H1 (cell line): ENCODE measurements around the gene RPS3. TPM values are rescaled to one million over a fixed set of nuclear protein-coding genes. Genes with fewer than 3 reads are reported as not detected.

Experiments used
- CTCF ChIA-PET: fragments of 300-600 bp; sonication (Branson Sonifier 250); formaldehyde crosslinking; loops from one replicate; lab custom pipeline; 2021; ENCODE audit not compliant: partially characterized antibody; lab: Charles Lee
- POLR2A ChIA-PET: fragments of 300-600 bp; sonication (Branson Sonifier 250); formaldehyde crosslinking; loops from one replicate; lab custom pipeline; 2021; ENCODE audit warnings: inconsistent platforms; ENCODE audit not compliant: partially characterized antibody; lab: Charles Lee
- DNase-seq, 2 experiments: peaks; one replicate each; pipeline versions ENCODE4 v3.0.0 to v3.0.0-alpha.2; 2010 to 2022; ENCODE audit warnings: low spot score in 2 of 2, low read depth in 1 of 2, mixed read lengths in 1 of 2
- FAIRE-seq: peaks from 2 replicates; lab custom pipeline; 2011; peaks lifted over from hg19 to GRCh38; lab: Jason Lieb, UNC
- H2AFZ ChIP-seq: 2 replicates; pipeline ENCODE4 v1.8.1; 2012; ENCODE audit warnings: low read length, inconsistent platforms
- H2AK5ac ChIP-seq: 2 replicates; pipeline ENCODE4 v1.6.1; 2013; ENCODE audit warnings: low read depth, low read length
- H2BK120ac ChIP-seq: replicated peaks from 2 replicates; pipeline ENCODE3; 2013; ENCODE audit warnings: low read depth, low read length, inconsistent platforms
- H2BK12ac ChIP-seq: 2 replicates; pipeline ENCODE4 v1.6.1; 2013; ENCODE audit warnings: low read depth, low read length
- H2BK15ac ChIP-seq: 2 replicates; pipeline ENCODE4 v1.6.1; 2013; ENCODE audit warnings: low read length
- H2BK20ac ChIP-seq: 2 replicates; pipeline ENCODE4 v1.6.1; 2013; ENCODE audit warnings: low read length
- H2BK5ac ChIP-seq: 2 replicates; pipeline ENCODE4 v1.6.1; 2013; ENCODE audit warnings: low read depth, low read length
- H3K14ac ChIP-seq: 2 replicates; pipeline ENCODE4 v1.6.1; 2013; ENCODE audit warnings: inconsistent platforms; ENCODE audit not compliant: insufficient read length
- H3K18ac ChIP-seq: 2 replicates; pipeline ENCODE4 v1.6.1; 2013; ENCODE audit warnings: low read length; ENCODE audit errors: extremely low read depth
- H3K23ac ChIP-seq: 2 replicates; pipeline ENCODE4 v1.6.1; 2013; ENCODE audit warnings: inconsistent platforms; ENCODE audit not compliant: insufficient read length
- H3K23me2 ChIP-seq: 2 replicates; pipeline ENCODE4 v1.6.1; 2013; ENCODE audit warnings: low read depth, low read length
- H3K27ac ChIP-seq: 2 replicates; pipeline ENCODE4 v1.6.1; 2011; ENCODE audit warnings: low read depth, low read length, inconsistent platforms
- H3K27me3 ChIP-seq, 4 experiments: replicated peaks in 1 of 4; 1 replicate in 1 of 4; 2 replicates in 3 of 4; pipeline versions ENCODE4 v1.6.1 to v1.8.1; 2011 to 2013; ENCODE audit warnings: low read length in 3 of 4, mild to moderate bottlenecking in 3 of 4, inconsistent platforms in 2 of 4, mixed read lengths in 2 of 4, moderate library complexity in 1 of 4; ENCODE audit not compliant: control insufficient read depth in 3 of 4, insufficient read depth in 3 of 4; ENCODE audit errors: extremely low read depth in 1 of 4
- H3K36me3 ChIP-seq, 4 experiments: 2 replicates each; pipeline versions ENCODE4 v1.6.1 to v1.8.1; 2011 to 2013; ENCODE audit warnings: mild to moderate bottlenecking in 4 of 4, low read length in 3 of 4, moderate library complexity in 2 of 4, control low read depth in 1 of 4, inconsistent platforms in 1 of 4; ENCODE audit not compliant: insufficient read depth in 4 of 4, control insufficient read depth in 2 of 4
- H3K4ac ChIP-seq: replicated peaks from 2 replicates; pipeline ENCODE3; 2013; ENCODE audit warnings: low read length, low read depth, mixed read lengths, inconsistent platforms; ENCODE audit not compliant: insufficient read length
- H3K4me1 ChIP-seq, 4 experiments: replicated peaks in 1 of 4; 1 replicate in 1 of 4; 2 replicates in 3 of 4; pipeline versions ENCODE4 v1.6.1 to v1.8.1; 2011 to 2013; ENCODE audit warnings: low read length in 3 of 4, inconsistent platforms in 2 of 4, mixed read lengths in 1 of 4; ENCODE audit not compliant: insufficient read depth in 4 of 4, control insufficient read depth in 3 of 4
- H3K4me2 ChIP-seq, 2 experiments: 2 replicates each; pipeline versions ENCODE4 v1.6.1 to v1.8.1; 2011 to 2013; ENCODE audit warnings: low read depth in 2 of 2, low read length in 2 of 2, control low read depth in 1 of 2, inconsistent platforms in 1 of 2, mild to moderate bottlenecking in 1 of 2; ENCODE audit not compliant: insufficient read depth in 1 of 2
- H3K4me3 ChIP-seq, 4 experiments: fragments of 200-600, 300-600 bp in 1 of 4; sonication (generic), shearing (Covaris generic), sonication (Bioruptor Twin) in 1 of 4; 2 replicates each; pipeline versions ENCODE4 v1.5.1 to v1.8.1; 2011 to 2016; ENCODE audit warnings: low read length in 4 of 4, low read depth in 3 of 4, control low read depth in 2 of 4, inconsistent platforms in 2 of 4, mild to moderate bottlenecking in 2 of 4, mixed read lengths in 1 of 4, moderate library complexity in 1 of 4; ENCODE audit not compliant: insufficient read depth in 2 of 4; ENCODE audit errors: extremely low read depth in 1 of 4
- H3K56ac ChIP-seq: replicated peaks from 2 replicates; pipeline ENCODE3; 2013; ENCODE audit warnings: low read depth, mild to moderate bottlenecking, mixed read lengths, low read length, inconsistent platforms; ENCODE audit not compliant: insufficient read length
- H3K79me1 ChIP-seq: 2 replicates; pipeline ENCODE4 v1.6.1; 2013; ENCODE audit warnings: low read depth, low read length, control low read depth
- H3K79me2 ChIP-seq, 2 experiments: 2 replicates each; pipeline versions ENCODE4 v1.6.1 to v1.8.1; 2012 to 2013; ENCODE audit warnings: low read length in 2 of 2, mild to moderate bottlenecking in 2 of 2, inconsistent platforms in 1 of 2; ENCODE audit not compliant: insufficient read depth in 2 of 2, control insufficient read depth in 1 of 2
- H3K9ac ChIP-seq, 4 experiments: replicated peaks in 1 of 4; 1 replicate in 1 of 4; 2 replicates in 3 of 4; pipeline versions ENCODE4 v1.6.1 to v1.8.1; 2011 to 2013; ENCODE audit warnings: low read depth in 3 of 4, low read length in 3 of 4, control low read depth in 2 of 4, mild to moderate bottlenecking in 2 of 4, moderate library complexity in 2 of 4, inconsistent platforms in 1 of 4; ENCODE audit errors: extremely low read depth in 1 of 4
- H3K9me3 ChIP-seq, 2 experiments: 2 replicates each; pipeline versions ENCODE4 v1.6.1 to v1.8.1; 2012 to 2013; ENCODE audit warnings: mild to moderate bottlenecking in 2 of 2, moderate library complexity in 2 of 2, control low read depth in 1 of 2, inconsistent platforms in 1 of 2, low read depth in 1 of 2, low read length in 1 of 2, mixed read lengths in 1 of 2; ENCODE audit not compliant: insufficient read depth in 2 of 2
- H4K20me1 ChIP-seq, 2 experiments: replicated peaks in 1 of 2; 2 replicates each; pipeline versions ENCODE3 to v1.8.1; 2011 to 2013; ENCODE audit warnings: inconsistent platforms in 2 of 2, low read length in 2 of 2, mild to moderate bottlenecking in 1 of 2; ENCODE audit not compliant: insufficient read depth in 2 of 2, control insufficient read depth in 1 of 2
- H4K5ac ChIP-seq: 2 replicates; pipeline ENCODE4 v1.6.1; 2013; ENCODE audit warnings: low read length, low read depth, mixed read lengths, inconsistent platforms; ENCODE audit not compliant: insufficient read length
- H4K8ac ChIP-seq: 2 replicates; pipeline ENCODE4 v1.8.0; 2013; ENCODE audit warnings: mild to moderate bottlenecking, moderate library complexity, low read length, inconsistent platforms; ENCODE audit not compliant: insufficient read depth; ENCODE audit errors: extremely low read depth
- H4K91ac ChIP-seq: replicated peaks from 2 replicates; pipeline ENCODE3; 2013; ENCODE audit warnings: low read length, mixed read lengths, inconsistent platforms; ENCODE audit not compliant: insufficient read length
- POLR2A ChIP-seq, 2 experiments: IDR thresholded peaks; 1 replicate in 1 of 2; 2 replicates in 1 of 2; pipeline ENCODE4 v1.6.1; 2011; ENCODE audit warnings: low read depth in 2 of 2, low read length in 2 of 2, mild to moderate bottlenecking in 2 of 2; ENCODE audit errors: control extremely low read depth in 1 of 2
- POLR2AphosphoS5 ChIP-seq: IDR thresholded peaks from 2 replicates; pipeline ENCODE4 v1.6.1; 2011; ENCODE audit warnings: low read depth, low read length
- POU5F1 ChIP-seq: IDR thresholded peaks from 2 replicates; pipeline ENCODE4 v1.6.1; 2011; ENCODE audit warnings: low read depth, mild to moderate bottlenecking, low read length, moderate library complexity
- RFX5 ChIP-seq: IDR thresholded peaks from 2 replicates; pipeline ENCODE4 v1.6.1; 2011; ENCODE audit warnings: low read depth, low read length, improper control_type of control experiment, borderline replicate concordance
- SIRT6 ChIP-seq: IDR thresholded peaks from one replicate; pipeline ENCODE4 v1.7.1; 2012; ENCODE audit warnings: low read length, inconsistent platforms
- whole genome bisulfite sequencing, 2 experiments: shearing (Covaris generic) in 1 of 2; methylation state at CpG; one replicate each; pipeline versions ENCODE4 v1.1.6 to v1.1.7; 2013 to 2015; ENCODE audit warnings: low lambda C conversion rate in 2 of 2, mixed read lengths in 2 of 2, inconsistent platforms in 1 of 2, low coverage in 1 of 2, missing lambda C conversion rate in 1 of 2; ENCODE audit not compliant: insufficient replicate concordance in 2 of 2, insufficient coverage in 1 of 2, insufficient read length in 1 of 2; ENCODE audit errors: extremely low coverage in 1 of 2, missing lambda C conversion rate in 1 of 2; 5-methylcytosine and 5-hydroxymethylcytosine counted together
- polyA plus RNA-seq, 7 experiments: library from polyadenylated mRNA; depleted of rRNA in 3 of 7; stranded (reverse) in 5 of 7; unstranded in 2 of 7; fragments of >200 nt in 5 of 7; fragments of 200-250 nt in 2 of 7; gene quantifications; 1 replicate in 5 of 7; 2 replicates in 1 of 7; 4 replicates in 1 of 7; pipeline versions ENCODE4 v1.2.1 to v1.2.3, GENCODE V29; 2011 to 2013; ENCODE audit warnings: missing spikeins in 2 of 7, mixed read lengths in 2 of 7
- total RNA-seq: library from RNA; stranded (reverse); fragmentation: NEBNext Ultra II Directional; extraction: Animal tissue kit (Norgen Biotek cat#: 25700); gene quantifications from 2 replicates; pipeline ENCODE4 v1.2.1, GENCODE V29; 2021

RPS3 gene
- total and polyA plus RNA-seq, 2 of the 8 experiments (the other 6 are each of a cell fraction or from before 2014, with no cell fraction given), result 3,813 to 4,194 TPM

- Histone ChIP-seq H3K4me3 (no peak overlapping the region), H2BK20ac (no peak overlapping the region), H3K56ac (no peak overlapping the region), H4K8ac (no peak overlapping the region), H4K20me1 (peaks cover 34 to 46% of the 10 kb centered on the region in 2 experiments), H2AK5ac (no peak overlapping the region), H3K36me3 (peaks cover 49 to 89% (median 73%) of the 10 kb centered on the region in 4 experiments), H3K27me3 (no peaks in the 10 kb centered on the region), H3K4me1 (peaks cover 0 to 9% (median 3%) of the 10 kb centered on the region in 4 experiments; a peak in 6 of 7 replicates), H2BK15ac (no peak overlapping the region), H2BK5ac (no peak overlapping the region), H3K4ac (no peak overlapping the region), H4K91ac (no peak overlapping the region), H3K23ac (no peak overlapping the region), H3K14ac (no peak overlapping the region), H3K9me3 (no peaks in the 10 kb centered on the region), H3K79me1 (peaks cover 8% of the 10 kb centered on the region; the same call in 1 of the 2 replicates), H2BK120ac (no peak overlapping the region), H3K4me2 (no peak overlapping the region; a peak in 1 of 4 replicates), H3K18ac (no peak overlapping the region), H2BK12ac (no peak overlapping the region), H3K79me2 (peaks cover 29 to 74% of the 10 kb centered on the region in 2 experiments), H3K23me2 (peaks cover 7% of the 10 kb centered on the region), H4K5ac (no peak overlapping the region), H3K27ac (no peak overlapping the region), H3K9ac (peak overlapping the region in 1 of 4 experiments; percentile 44; a peak in 2 of 7 replicates), H2AFZ (no peak overlapping the region)
- CTCF ChIA-PET, result interaction anchor here (0.7 to 5.5 kb wide), 4 partner anchors 12 to 47 kb away, joined by 3 to 48 read pairs (median 6); no protein-coding TSS in a partner anchor
- 94% methylated on average over 15 of the region's 15 CpGs; no CpG with 5 or more reads in 1 of the 2 experiments for WGBS, 2 experiments
- TF ChIP-seq POLR2A (IDR thresholded peaks at IDR 0.05; ENCODE audit: control extremely low read depth in 1 of 2, low read depth in 2 of 2, low read length in 2 of 2) (peak in 1 of 2 experiments; percentile 54; a peak in 1 of 3 replicates), SIRT6 (no peak), RFX5 (no peak), POU5F1 (no peak), POLR2AphosphoS5 (peak; percentile 74; the same call in 1 of the 2 replicates)
- POLR2A ChIA-PET, result interaction anchor here (0.6 to 16.7 kb wide), 8 partner anchors 15 to 167 kb away, joined by 3 to 570 read pairs (median 4); partner anchors contain the start of gene KLHL35
- DNase-seq (no peak), FAIRE-seq (no peak)
Measured at GRCh38 chr11:75403983-75404658, 4.8 kb downstream of the RPS3 start.
